ENCODE measurements around the gene PRUNE2. TPM values are rescaled to one million over a fixed set of nuclear protein-coding genes. Genes with fewer than 3 reads are reported as not detected.

The PRUNE2 gene
- total RNA-seq, 4 donors from 2014 or later, result 4.1 to 13.1 (median 5.4) TPM

GRCh38 chr9:76759732-76760131 is 146.2 kb downstream of the PRUNE2 start:
- 22 to 27% methylated on average over 6 of the region's 6 CpGs for WGBS, 2 donors
- no peak for DNase-seq (ENCODE audit: low spot score in 2 of 2)
- H3K4me3 ChIP-seq (ENCODE audit: low read depth, poor library complexity, severe bottlenecking), result no peak overlapping the region
- intact Hi-C loops (cut with DNase I; ENCODE audit: low total_unique reads), result no loop called here
- TF ChIP-seq CTCF (IDR thresholded peaks at IDR 0.05) (no peak), POLR2A (IDR thresholded peaks at IDR 0.05) (no peak)

- no peak for TF ChIP-seq CTCF (IDR thresholded peaks at IDR 0.05)
- TF ChIP-seq POLR2A (IDR thresholded peaks at IDR 0.05), result no peak
- H3K4me3 ChIP-seq (ENCODE audit: low read depth, poor library complexity, severe bottlenecking), result no peak overlapping the region
- WGBS, 2 donors, result 65 to 79% methylated on average over 4 of the region's 4 CpGs
- intact Hi-C loops (cut with DNase I; ENCODE audit: low total_unique reads), result no loop called here
- DNase-seq (ENCODE audit: low spot score in 2 of 2), result no peak
These were observed 147.4 kb downstream of the PRUNE2 start for GRCh38 chr9:76758476-76758875.

- 65 to 71% methylated on average over 3 of the region's 3 CpGs for WGBS, 2 donors
- TF ChIP-seq POLR2A (IDR thresholded peaks at IDR 0.05) (no peak), CTCF (IDR thresholded peaks at IDR 0.05) (no peak)
- intact Hi-C loops (cut with DNase I; ENCODE audit: low total_unique reads), result no loop called here
These were observed 148.8 kb downstream of the PRUNE2 start for GRCh38 chr9:76756941-76757673.

GRCh38 chr9:76756268-76756640 is 149.7 kb downstream of the PRUNE2 start:
- DNase-seq (ENCODE audit: low spot score in 2 of 2), result peak in 1 of 2 donors; percentile 18
- no peak overlapping the region for H3K4me3 ChIP-seq (ENCODE audit: low read depth, poor library complexity, severe bottlenecking)
- WGBS, 2 donors, result 40 to 56% methylated on average over 6 of the region's 6 CpGs
- no peak for TF ChIP-seq POLR2A (IDR thresholded peaks at IDR 0.05)
- no peak for TF ChIP-seq CTCF (IDR thresholded peaks at IDR 0.05)
- intact Hi-C loops (cut with DNase I; ENCODE audit: low total_unique reads), result no loop called here

More at GRCh38 chr9:76756941-76757673, 148.8 kb downstream of the PRUNE2 start:
- no peak overlapping the region for H3K4me3 ChIP-seq (ENCODE audit: low read depth, poor library complexity, severe bottlenecking)
- no peak for DNase-seq (ENCODE audit: low spot score in 2 of 2)

GRCh38 chr9:76751001-76751400 is 154.9 kb downstream of the PRUNE2 start:
- no peak overlapping the region for H3K4me3 ChIP-seq (ENCODE audit: low read depth, poor library complexity, severe bottlenecking)
- intact Hi-C loops (cut with DNase I; ENCODE audit: low total_unique reads), result no loop called here
- WGBS, 2 donors, result 92% methylated on average over 3 of the region's 3 CpGs
- TF ChIP-seq POLR2A (IDR thresholded peaks at IDR 0.05) (no peak), CTCF (IDR thresholded peaks at IDR 0.05) (no peak)
- no peak for DNase-seq (ENCODE audit: low spot score in 2 of 2)

- 60 to 68% methylated on average over 3 of the region's 3 CpGs for WGBS, 2 donors
- TF ChIP-seq POLR2A (IDR thresholded peaks at IDR 0.05) (no peak), CTCF (IDR thresholded peaks at IDR 0.05) (no peak)
- H3K4me3 ChIP-seq (ENCODE audit: low read depth, poor library complexity, severe bottlenecking), result no peak overlapping the region
These were observed 161.6 kb downstream of the PRUNE2 start for GRCh38 chr9:76744336-76744735.

More at GRCh38 chr9:76744336-76744735, 161.6 kb downstream of the PRUNE2 start:
- no peak for DNase-seq (ENCODE audit: low spot score in 2 of 2)
- intact Hi-C loops (cut with DNase I; ENCODE audit: low total_unique reads), result no loop called here

Data from lower leg skin (tissue), 4 donors.